Motor neuron (in vitro differentiated cells): ENCODE data around the gene CDH13. TPM values are rescaled to one million over a fixed set of nuclear protein-coding genes. Genes with fewer than 3 reads are reported as not detected.

Experiments used
- ATAC-seq, 8 experiments: fragments of 200-7000 bp; cut with Tn5 transposase; replicated peaks in 6 of 8; 2 replicates each; pipeline ENCODE4 v1.8.0; 2021; ENCODE audit warnings: mild to moderate bottlenecking in 8 of 8, moderate library complexity in 8 of 8
- H3K27ac ChIP-seq, 2 donors: fragments of 250-450 bp; sonication (Bioruptor Pico); 2 replicates each; pipeline ENCODE4 v1.9.0; 2021; ENCODE audit warnings: antibody characterized with exemption in 2 of 2, mild to moderate bottlenecking in 2 of 2, moderate library complexity in 1 of 2
- H3K4me1 ChIP-seq, 2 donors: fragments of 250-450 bp; sonication (Bioruptor Pico); replicated peaks in 1 of 2; 2 replicates each; pipeline ENCODE4 v1.6.1; 2021; ENCODE audit warnings: antibody characterized with exemption in 2 of 2, mild to moderate bottlenecking in 2 of 2, moderate library complexity in 1 of 2
- H3K4me3 ChIP-seq, 5 donors: fragments of 250-450 bp; sonication (Bioruptor Pico); 2 replicates each; pipeline ENCODE4 v1.9.0; 2021; ENCODE audit warnings: antibody characterized with exemption in 5 of 5, mild to moderate bottlenecking in 5 of 5, moderate library complexity in 4 of 5
- WGBS, 10 experiments: fragments of 450-650 bp; shearing (Covaris generic); methylation state at CpG; one replicate each; pipeline ENCODE4 v1.0.0; 2022; 5-methylcytosine and 5-hydroxymethylcytosine counted together
- in situ Hi-C, 9 experiments: fragments of 400-800 bp; cut with MboI; loops; one replicate each; pipeline ENCODE4 v1.15.0; 2021; ENCODE audit warnings: low sequenced_read_pairs in 9 of 9, low pct_unique_long_range_greater_than_20kb in 2 of 9; ENCODE audit not compliant: unreplicated experiment in 9 of 9
- total RNA-seq, 8 experiments: library from RNA; unstranded; fragments of 300-600 nt; gene quantifications; 2 replicates each; pipeline versions ENCODE4 v1.2.3 to v1.2.4, GENCODE V29; 2022

The CDH13 gene
- total RNA-seq, 8 experiments from 2014 or later = 0.42 to 10.3 (median 3.4) TPM

DNA sequence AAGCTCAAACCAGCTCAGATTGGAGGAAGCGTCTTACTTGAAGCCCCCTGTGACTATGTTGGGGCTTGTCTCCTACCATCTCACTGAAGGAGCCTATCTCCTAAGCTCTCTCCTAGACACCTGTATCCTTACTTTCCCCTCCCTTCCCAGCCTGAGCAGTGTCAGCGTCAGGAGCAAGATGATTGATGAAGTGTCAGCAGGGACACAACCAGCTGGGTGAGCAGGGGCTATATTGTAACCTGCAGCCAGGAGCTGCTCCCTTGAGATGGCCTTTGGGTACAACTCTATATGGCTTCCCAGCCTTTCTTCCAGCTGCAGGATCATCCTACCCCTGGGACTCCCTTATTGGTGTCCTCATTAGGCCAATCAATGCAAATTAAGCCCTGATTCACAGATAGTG is 1097.8 kb downstream of the CDH13 start:
- Histone ChIP-seq H3K4me1 (peaks cover 8 to 10% of the 10 kb centered on the region in 2 donors), H3K4me3 (no peak overlapping the region), H3K27ac (no peak overlapping the region)
- ATAC-seq = peak in 2 of 8 experiments; percentile 60
- WGBS, 10 experiments = 57 to 100% (median 100%) methylated on average over 1 of the region's 2 CpGs; no CpG with 5 or more reads in 7 of the 10 experiments
- in situ Hi-C loops = no loop called here

GRCh38 chr16:83725313-83725712 is 1098.5 kb downstream of the CDH13 start:
- in situ Hi-C loops = no loop called here
- WGBS, 10 experiments = 0 to 83% (median 59%) methylated on average over 1 to 8 of the region's 9 CpGs; no CpG with 5 or more reads in 2 of the 10 experiments
- no peak overlapping the region for H3K27ac ChIP-seq
- no peak overlapping the region for H3K4me3 ChIP-seq
- H3K4me1 ChIP-seq = peaks cover 8 to 10% of the 10 kb centered on the region in 2 donors
- ATAC-seq = no peak

DNA sequence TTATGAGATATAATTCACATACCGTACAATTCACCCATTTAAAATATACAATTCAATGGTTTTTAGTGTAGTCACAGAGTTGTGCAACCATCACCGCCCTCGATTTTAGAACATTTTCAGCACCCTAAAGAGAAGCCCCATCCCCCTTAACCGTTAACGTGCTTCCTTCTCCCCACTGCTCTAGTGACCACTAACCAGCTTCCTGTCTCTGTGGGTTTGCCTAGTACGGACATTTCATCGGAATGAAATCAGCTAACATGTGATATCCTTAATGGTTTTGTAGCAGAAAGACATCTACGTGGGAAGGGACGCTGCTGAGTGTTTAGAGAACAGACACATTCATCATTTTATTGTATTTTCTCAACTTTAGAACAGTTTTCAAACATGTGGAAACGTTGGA is 1100.2 kb downstream of the CDH13 start:
- H3K4me3 ChIP-seq = no peak overlapping the region
- ATAC-seq = peak in 1 of 8 experiments; percentile 25
- H3K4me1 ChIP-seq = peaks cover 8 to 10% of the 10 kb centered on the region in 2 donors
- 32 to 100% (median 89%) methylated on average over 2 to 10 of the region's 10 CpGs; no CpG with 5 or more reads in 1 of the 10 experiments for WGBS, 10 experiments
- in situ Hi-C loops = no loop called here
- H3K27ac ChIP-seq = no peak overlapping the region

DNA sequence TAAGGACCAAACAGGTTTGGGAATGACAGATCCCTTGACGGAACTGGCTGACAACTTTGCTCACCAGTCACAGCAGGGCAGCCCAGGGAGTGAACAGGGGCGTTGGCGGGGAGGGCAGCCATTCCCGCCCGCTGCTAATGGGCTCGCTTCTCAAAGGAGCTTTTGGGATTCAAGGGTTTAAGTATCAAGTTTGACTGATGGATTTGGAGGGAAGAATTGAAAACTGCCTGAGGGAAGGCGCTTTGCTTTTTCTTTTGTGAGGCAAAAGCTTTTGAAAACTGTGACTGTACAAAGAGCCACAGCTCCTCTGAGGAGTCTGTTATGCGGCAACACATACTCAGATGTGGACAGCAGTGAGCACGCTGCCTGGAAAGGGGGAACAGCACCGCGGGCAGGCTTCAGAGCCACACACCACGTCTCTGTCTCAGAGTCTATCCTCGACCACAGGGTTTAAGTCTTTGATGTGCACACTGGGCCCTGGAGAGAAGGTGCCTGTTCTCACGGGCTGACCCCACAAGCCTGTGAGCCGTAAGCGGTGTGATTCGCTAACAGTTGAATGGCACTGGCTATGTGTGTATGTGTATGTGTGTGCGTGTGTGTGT is 1101.1 kb downstream of the CDH13 start:
- Histone ChIP-seq H3K4me3 (no peak overlapping the region), H3K4me1 (peaks cover 8 to 10% of the 10 kb centered on the region in 2 donors), H3K27ac (no peak overlapping the region)
- in situ Hi-C loops = no loop called here
- ATAC-seq = no peak
- WGBS, 10 experiments = 77 to 93% (median 84%) methylated on average over 1 to 15 of the region's 18 CpGs; no CpG with 5 or more reads in 2 of the 10 experiments

GRCh38 chr16:83728492-83728891 is 1101.7 kb downstream of the CDH13 start:
- Histone ChIP-seq H3K27ac (no peak overlapping the region), H3K4me3 (no peak overlapping the region), H3K4me1 (peaks cover 8 to 10% of the 10 kb centered on the region in 2 donors)
- WGBS, 10 experiments = 80 to 100% (median 91%) methylated on average over 2 to 6 of the region's 6 CpGs; no CpG with 5 or more reads in 2 of the 10 experiments
- in situ Hi-C loops = no loop called here
- peak in 1 of 8 experiments; percentile 64 for ATAC-seq

DNA sequence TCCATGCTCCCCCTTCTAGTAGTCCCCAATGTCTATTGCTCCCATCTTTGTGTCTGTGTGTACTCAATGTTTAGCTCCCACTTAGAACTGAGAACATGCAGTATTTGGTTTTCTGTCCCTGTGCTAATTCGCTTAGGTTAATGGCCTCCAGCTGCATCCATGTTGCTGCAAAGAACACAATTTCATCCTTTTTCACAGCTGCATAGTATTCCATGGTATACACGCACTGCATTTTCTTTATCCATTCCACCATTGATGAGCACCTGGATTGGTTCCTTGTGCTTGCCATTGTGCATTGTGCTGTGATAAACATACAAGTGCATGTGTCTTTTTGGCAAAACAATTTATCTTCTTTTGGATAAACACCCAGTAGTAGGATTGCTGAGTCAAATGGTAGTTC is 1104.0 kb downstream of the CDH13 start:
- no peak for ATAC-seq
- WGBS, 10 experiments = 0 to 66% (median 29%) methylated on average over 1 to 2 of the region's 2 CpGs; no CpG with 5 or more reads in 2 of the 10 experiments
- Histone ChIP-seq H3K27ac (no peak overlapping the region), H3K4me1 (peaks cover 0 to 3% of the 10 kb centered on the region in 2 donors), H3K4me3 (no peak overlapping the region)
- in situ Hi-C loops = no loop called here

DNA sequence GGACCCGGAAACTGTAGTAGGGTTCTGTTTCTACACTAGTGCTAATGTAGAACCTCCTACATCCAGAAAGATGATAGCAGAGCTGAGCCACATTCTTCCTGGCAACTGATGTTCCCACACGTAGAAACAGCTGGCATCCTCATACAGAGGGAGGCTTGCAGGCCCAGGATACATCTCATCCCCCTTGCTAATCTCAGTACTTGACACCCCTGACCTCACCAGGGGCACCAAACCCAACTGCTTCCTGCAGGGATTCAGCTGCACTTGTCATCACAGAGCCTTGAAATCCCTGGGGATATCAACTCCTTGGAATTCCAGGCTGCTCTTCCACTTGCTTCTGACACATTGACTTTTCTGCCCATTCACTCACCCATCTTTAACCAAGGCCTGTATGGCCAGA is 1105.8 kb downstream of the CDH13 start:
- WGBS, 10 experiments = 50 to 94% (median 83%) methylated on average over 1 to 2 of the region's 2 CpGs; no CpG with 5 or more reads in 4 of the 10 experiments
- no peak overlapping the region for H3K4me3 ChIP-seq
- peaks cover 2 to 4% of the 10 kb centered on the region in 2 donors for H3K4me1 ChIP-seq
- in situ Hi-C loops = no loop called here
- no peak overlapping the region for H3K27ac ChIP-seq
- ATAC-seq = no peak

DNA sequence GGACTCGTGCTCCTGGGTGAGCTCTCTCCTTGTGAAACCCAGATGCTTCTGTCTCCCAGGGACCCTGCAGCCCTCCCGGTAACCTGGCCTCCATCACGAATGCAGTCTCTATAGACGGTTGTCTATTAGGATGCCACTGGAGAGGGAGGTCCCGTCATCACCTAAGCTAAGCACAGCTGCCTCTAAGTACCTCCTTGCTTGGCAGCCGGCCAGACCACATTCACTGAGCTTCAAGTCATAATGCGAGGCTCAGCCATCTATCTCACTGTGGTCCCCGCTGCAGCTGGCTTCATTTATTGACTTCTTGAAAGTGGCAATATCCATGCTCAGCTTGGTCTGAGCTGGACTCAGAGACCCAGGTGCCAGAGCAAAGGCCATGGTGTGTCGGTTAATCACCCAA is 1106.5 kb downstream of the CDH13 start:
- Histone ChIP-seq H3K4me1 (peaks cover 6 to 8% of the 10 kb centered on the region in 2 donors), H3K27ac (no peak overlapping the region), H3K4me3 (no peak overlapping the region)
- in situ Hi-C loops = no loop called here
- ATAC-seq = peak in 3 of 8 experiments; percentile 57 to 90 (median 90)
- 0 to 75% (median 65%) methylated on average over 1 to 9 of the region's 9 CpGs; no CpG with 5 or more reads in 1 of the 10 experiments for WGBS, 10 experiments

DNA sequence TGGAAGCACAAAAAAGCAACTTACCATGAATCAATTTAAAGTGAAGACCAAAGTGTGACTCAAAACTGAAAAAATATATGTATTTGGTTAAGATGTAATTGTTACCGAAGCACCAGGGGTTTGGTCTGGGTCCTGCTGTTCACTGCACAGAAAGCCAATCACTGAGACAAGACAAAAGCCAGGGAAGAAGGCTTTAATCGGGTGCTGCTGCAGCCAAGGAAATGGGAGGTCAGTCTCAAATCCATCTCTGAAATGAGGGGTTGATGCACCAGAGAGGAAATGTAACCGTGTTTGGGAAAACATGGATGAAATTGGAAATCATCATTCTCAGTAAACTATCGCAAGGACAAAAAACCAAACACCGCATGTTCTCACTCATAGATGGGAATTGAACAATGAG is 1107.4 kb downstream of the CDH13 start:
- no peak for ATAC-seq
- in situ Hi-C loops = no loop called here
- Histone ChIP-seq H3K4me1 (peaks cover 6 to 8% of the 10 kb centered on the region in 2 donors), H3K4me3 (no peak overlapping the region), H3K27ac (no peak overlapping the region)
- 0 to 83% (median 49%) methylated on average over 1 to 3 of the region's 5 CpGs; no CpG with 5 or more reads in 2 of the 10 experiments for WGBS, 10 experiments

DNA sequence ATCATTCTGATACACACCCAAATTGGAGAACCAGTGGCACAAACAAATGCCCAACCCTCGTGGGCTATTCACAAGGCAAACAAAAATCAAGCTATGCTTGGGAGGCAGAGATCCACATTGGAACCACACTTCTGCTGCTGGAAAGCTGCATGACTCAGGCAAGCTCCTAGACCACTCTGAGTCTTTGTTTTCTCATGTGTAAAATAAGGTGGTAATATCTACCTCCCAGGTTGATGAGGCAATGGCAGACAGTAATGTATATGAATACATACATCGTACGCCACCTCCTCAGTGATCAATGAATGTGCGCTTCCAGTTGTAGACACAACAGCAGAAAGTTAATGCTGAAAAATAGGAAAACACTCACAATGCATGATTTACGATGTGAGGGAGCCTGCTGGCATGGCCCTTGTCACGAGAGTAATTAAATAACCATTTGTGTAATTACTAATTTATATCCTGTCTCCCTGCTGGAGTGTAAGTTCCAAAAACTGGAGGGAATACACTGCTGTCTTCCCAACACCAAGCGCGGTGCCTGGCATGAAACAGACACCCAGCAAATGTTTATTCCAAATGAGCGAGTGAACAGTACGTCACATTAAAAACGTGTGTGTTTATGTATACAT is 1111.1 kb downstream of the CDH13 start:
- WGBS, 10 experiments = 35 to 86% (median 57%) methylated on average over 1 to 11 of the region's 11 CpGs
- ATAC-seq = peak in 3 of 8 experiments; percentile 24 to 78 (median 58)
- no peak overlapping the region for H3K27ac ChIP-seq
- no peak overlapping the region for H3K4me3 ChIP-seq
- peaks cover 6 to 20% of the 10 kb centered on the region in 2 donors for H3K4me1 ChIP-seq
- in situ Hi-C loops = no loop called here

GRCh38 chr16:83738923-83739503 is 1112.2 kb downstream of the CDH13 start:
- H3K27ac ChIP-seq = no peak overlapping the region
- in situ Hi-C loops = no loop called here
- peak in 5 of 8 experiments; percentile 31 to 63 (median 48) for ATAC-seq
- H3K4me1 ChIP-seq = peaks cover 6 to 23% of the 10 kb centered on the region in 2 donors
- 54 to 92% (median 75%) methylated on average over 2 to 6 of the region's 7 CpGs; no CpG with 5 or more reads in 3 of the 10 experiments for WGBS, 10 experiments
- H3K4me3 ChIP-seq = no peak overlapping the region

DNA sequence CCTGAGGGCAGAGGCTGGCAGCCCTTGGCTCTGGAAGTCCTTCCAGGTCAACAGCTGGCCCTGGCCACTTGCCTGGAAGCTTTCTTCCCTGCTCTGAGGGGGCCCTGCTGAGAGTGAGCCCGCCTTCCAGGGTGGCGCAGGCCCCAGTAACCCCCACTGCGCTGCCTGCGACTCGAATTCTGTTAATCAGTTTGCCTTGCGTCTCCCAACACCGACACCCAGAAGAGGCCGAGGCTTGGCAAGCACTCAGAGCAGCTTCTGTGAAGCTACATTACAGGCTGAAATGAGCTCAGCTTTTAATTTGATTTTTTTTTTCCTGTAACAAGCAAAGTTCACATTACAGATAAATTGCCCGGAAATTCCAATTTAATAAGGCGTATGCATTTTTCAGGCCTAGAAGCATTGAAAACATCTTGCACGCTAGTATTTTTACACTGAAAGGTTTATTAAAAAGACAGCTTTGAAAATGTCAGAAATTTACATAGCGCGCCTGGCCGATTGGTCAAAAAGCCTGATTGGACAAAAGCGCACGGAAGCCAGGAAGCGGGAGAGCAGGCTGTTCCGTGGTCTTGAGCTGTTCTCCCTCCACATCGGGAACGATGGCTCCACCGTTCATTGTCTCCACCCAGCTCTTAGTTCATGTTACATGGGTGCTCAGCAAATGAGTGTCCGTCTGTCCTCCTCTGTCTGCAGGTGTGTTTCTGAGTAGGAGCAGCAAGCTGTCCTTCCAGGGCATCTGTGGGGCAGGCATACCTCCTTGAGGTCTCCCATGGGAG is 1115.5 kb downstream of the CDH13 start:
- no peak overlapping the region for H3K4me3 ChIP-seq
- H3K27ac ChIP-seq = no peak overlapping the region
- ATAC-seq = peak in 1 of 8 experiments; percentile 66
- 40 to 100% (median 91%) methylated on average over 2 to 15 of the region's 22 CpGs for WGBS, 10 experiments
- peaks cover 19 to 31% of the 10 kb centered on the region in 2 donors for H3K4me1 ChIP-seq
- in situ Hi-C loops = no loop called here

- in situ Hi-C loops = no loop called here
- Histone ChIP-seq H3K4me3 (no peak overlapping the region), H3K27ac (no peak overlapping the region), H3K4me1 (peaks cover 23 to 26% of the 10 kb centered on the region in 2 donors)
- WGBS, 10 experiments = 40 to 100% (median 79%) methylated on average over 1 to 4 of the region's 4 CpGs
- no peak for ATAC-seq
These were observed 1116.5 kb downstream of the CDH13 start for GRCh38 chr16:83743241-83743640.
